Ascending aorta (tissue), 2 donors: Measurements from ENCODE around the gene AUTS2. TPM values are rescaled to one million over a fixed set of nuclear protein-coding genes. Genes with fewer than 3 reads are reported as not detected.

ENCODE experiments used
- DNase-seq, 2 donors: peaks; one replicate each; pipeline ENCODE4 v3.0.0-alpha.2; 2019; ENCODE audit warnings: low spot score in 2 of 2
- H3K27ac ChIP-seq, 2 donors: fragments of 200-600 bp; sonication (generic); one replicate each; pipeline ENCODE4 v1.5.1; 2016 to 2017; ENCODE audit warnings: mild to moderate bottlenecking in 1 of 2
- H3K27me3 ChIP-seq: fragments of 200-600 bp; sonication (generic); one replicate; pipeline ENCODE4 v1.5.1; 2017
- H3K36me3 ChIP-seq, 2 donors: fragments of 200-600 bp; sonication (generic); one replicate each; pipeline ENCODE4 v1.5.1; 2016
- H3K4me1 ChIP-seq, 2 donors: fragments of 200-600 bp; sonication (generic); one replicate each; pipeline ENCODE4 v1.5.1; 2016 to 2017; ENCODE audit warnings: mild to moderate bottlenecking in 1 of 2
- H3K4me3 ChIP-seq, 2 donors: fragments of 200-600 bp; sonication (generic); one replicate each; pipeline ENCODE4 v1.5.1; 2016 to 2017; ENCODE audit warnings: mild to moderate bottlenecking in 1 of 2
- H3K9me3 ChIP-seq, 2 donors: fragments of 200-600 bp; sonication (generic); one replicate each; pipeline ENCODE4 v1.5.1; 2016
- CTCF ChIP-seq, 3 experiments: fragments of 200-600 bp in 2 of 3; fragments of 450-650 bp in 1 of 3; sonication (generic) in 2 of 3; IDR thresholded peaks; one replicate each; pipeline ENCODE4 v1.5.1; 2016 to 2019; ENCODE audit warnings: antibody characterized with exemption in 3 of 3, mild to moderate bottlenecking in 1 of 3, moderate library complexity in 1 of 3
- intact Hi-C: fragments of 100-400 bp; cut with DNase I; formaldehyde crosslinking; loops from one replicate; pipeline ENCODE4 v1.15.1; 2023
- total RNA-seq: library from RNA; depleted of rRNA; stranded (reverse); fragments of >200 nt; gene quantifications from one replicate; pipeline ENCODE4 v1.1.0, GENCODE V29; 2016

Gene AUTS2
- total RNA-seq, 1 donor from 2014 or later: 90.4 TPM

- H3K27ac ChIP-seq: no peak overlapping the region
- no peak for DNase-seq
These were observed 342.9 kb downstream of the AUTS2 start for GRCh38 chr7:69941077-69941651.

GRCh38 chr7:69942573-69942972 is 344.3 kb downstream of the AUTS2 start:
- Histone ChIP-seq H3K4me3 (no peak overlapping the region), H3K27me3 (no peaks in the 10 kb centered on the region), H3K9me3 (no peaks in the 10 kb centered on the region), H3K4me1 (no peaks in the 10 kb centered on the region), H3K27ac (no peak overlapping the region), H3K36me3 (no peaks in the 10 kb centered on the region)
- intact Hi-C loops: no loop called here
- TF ChIP-seq CTCF (IDR thresholded peaks at IDR 0.05): no peak
- no peak for DNase-seq

More at GRCh38 chr7:69941077-69941651, 342.9 kb downstream of the AUTS2 start:
- intact Hi-C loops: no loop called here
- no peak for TF ChIP-seq CTCF (IDR thresholded peaks at IDR 0.05)
- Histone ChIP-seq H3K4me3 (no peak overlapping the region), H3K36me3 (no peaks in the 10 kb centered on the region), H3K9me3 (no peaks in the 10 kb centered on the region), H3K4me1 (no peaks in the 10 kb centered on the region), H3K27me3 (no peaks in the 10 kb centered on the region)

DNA sequence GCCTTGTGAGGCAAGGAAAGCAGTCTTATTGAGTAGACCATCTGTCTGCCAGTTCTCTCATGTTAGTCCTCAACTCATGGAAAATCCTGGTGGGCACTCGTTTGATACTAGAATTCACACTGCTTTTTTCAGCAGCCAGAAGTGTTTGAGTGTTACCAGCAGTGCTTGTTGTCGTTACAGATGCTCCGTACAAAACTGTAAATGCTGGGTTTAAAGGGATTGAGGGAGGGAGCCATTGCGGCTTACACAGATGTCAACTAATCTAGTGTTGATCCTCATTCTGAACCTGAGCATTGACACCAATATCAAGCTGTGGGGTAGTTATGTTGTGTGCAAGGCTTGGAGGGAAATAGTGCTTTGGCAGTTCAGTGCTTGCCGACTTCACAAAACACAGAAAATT is 348.6 kb downstream of the AUTS2 start:
- TF ChIP-seq CTCF (IDR thresholded peaks at IDR 0.05): no peak
- intact Hi-C loops: no loop called here
- H3K36me3 ChIP-seq: no peaks in the 10 kb centered on the region
- no peaks in the 10 kb centered on the region for H3K4me1 ChIP-seq
- H3K27ac ChIP-seq: no peak overlapping the region
- H3K27me3 ChIP-seq: no peaks in the 10 kb centered on the region
- H3K9me3 ChIP-seq: no peaks in the 10 kb centered on the region
- DNase-seq: no peak
- H3K4me3 ChIP-seq: no peak overlapping the region

GRCh38 chr7:69947998-69948397 is 349.7 kb downstream of the AUTS2 start:
- intact Hi-C loops: no loop called here
- DNase-seq: no peak
- Histone ChIP-seq H3K4me1 (no peaks in the 10 kb centered on the region), H3K27ac (no peak overlapping the region), H3K27me3 (no peaks in the 10 kb centered on the region), H3K9me3 (no peaks in the 10 kb centered on the region), H3K36me3 (no peaks in the 10 kb centered on the region), H3K4me3 (no peak overlapping the region)
- no peak for TF ChIP-seq CTCF (IDR thresholded peaks at IDR 0.05)

GRCh38 chr7:69949122-69949521 is 350.8 kb downstream of the AUTS2 start:
- Histone ChIP-seq H3K36me3 (no peaks in the 10 kb centered on the region), H3K4me3 (no peak overlapping the region), H3K9me3 (no peaks in the 10 kb centered on the region), H3K27ac (no peak overlapping the region), H3K4me1 (no peaks in the 10 kb centered on the region), H3K27me3 (no peaks in the 10 kb centered on the region)
- TF ChIP-seq CTCF (IDR thresholded peaks at IDR 0.05): no peak
- intact Hi-C loops: no loop called here
- no peak for DNase-seq

GRCh38 chr7:69951458-69951857 is 353.2 kb downstream of the AUTS2 start:
- Histone ChIP-seq H3K27me3 (no peaks in the 10 kb centered on the region), H3K4me1 (peaks cover 0 to 5% of the 10 kb centered on the region in 2 donors), H3K27ac (no peak overlapping the region), H3K4me3 (no peak overlapping the region), H3K9me3 (no peaks in the 10 kb centered on the region), H3K36me3 (no peaks in the 10 kb centered on the region)
- no peak for DNase-seq
- TF ChIP-seq CTCF (IDR thresholded peaks at IDR 0.05): no peak
- intact Hi-C loops: no loop called here
